ENCODE results near the gene TSPAN13. TPM values are rescaled to one million over a fixed set of nuclear protein-coding genes. Genes with fewer than 3 reads are reported as not detected.

The TSPAN13 gene
- total RNA-seq, 2 donors from 2014 or later: 1.5 to 6.4 TPM

- H3K4me1 ChIP-seq (ENCODE audit: control insufficient read depth in 1 of 2, low read depth in 2 of 2): no peaks in the 10 kb centered on the region
- no peaks in the 10 kb centered on the region for H3K36me3 ChIP-seq
- no peaks in the 10 kb centered on the region for H3K9me3 ChIP-seq
- DNase-seq (ENCODE audit: low spot score) (no peak), ATAC-seq (ENCODE audit: insufficient number of reproducible peaks, low FRiP score, low read depth) (no peak)
- H3K27ac ChIP-seq: no peak overlapping the region
- no peak for TF ChIP-seq CTCF (IDR thresholded peaks at IDR 0.05)
- H3K4me3 ChIP-seq: no peak overlapping the region
- no peaks in the 10 kb centered on the region for H3K27me3 ChIP-seq (replicated peaks; ENCODE audit: insufficient read depth)
Observed at GRCh38 chr7:16773884-16774283, 20.3 kb downstream of the TSPAN13 start.

GRCh38 chr7:16774294-16774693 is 20.7 kb downstream of the TSPAN13 start:
- no peaks in the 10 kb centered on the region for H3K9me3 ChIP-seq
- DNase-seq (ENCODE audit: low spot score) (no peak), ATAC-seq (ENCODE audit: insufficient number of reproducible peaks, low FRiP score, low read depth) (no peak)
- H3K4me3 ChIP-seq: no peak overlapping the region
- H3K27ac ChIP-seq: no peak overlapping the region
- no peaks in the 10 kb centered on the region for H3K36me3 ChIP-seq
- no peak for TF ChIP-seq CTCF (IDR thresholded peaks at IDR 0.05)
- H3K4me1 ChIP-seq (ENCODE audit: control insufficient read depth in 1 of 2, low read depth in 2 of 2): no peaks in the 10 kb centered on the region
- no peaks in the 10 kb centered on the region for H3K27me3 ChIP-seq (replicated peaks; ENCODE audit: insufficient read depth)

GRCh38 chr7:16774986-16775385 is 21.4 kb downstream of the TSPAN13 start:
- DNase-seq (ENCODE audit: low spot score) (no peak), ATAC-seq (ENCODE audit: insufficient number of reproducible peaks, low FRiP score, low read depth) (no peak)
- no peak overlapping the region for H3K4me3 ChIP-seq
- no peak overlapping the region for H3K27ac ChIP-seq
- H3K9me3 ChIP-seq: no peaks in the 10 kb centered on the region
- no peaks in the 10 kb centered on the region for H3K4me1 ChIP-seq (ENCODE audit: control insufficient read depth in 1 of 2, low read depth in 2 of 2)
- no peaks in the 10 kb centered on the region for H3K27me3 ChIP-seq (replicated peaks; ENCODE audit: insufficient read depth)
- TF ChIP-seq CTCF (IDR thresholded peaks at IDR 0.05): no peak
- H3K36me3 ChIP-seq: no peaks in the 10 kb centered on the region

- Histone ChIP-seq H3K27me3 (replicated peaks; ENCODE audit: insufficient read depth) (no peaks in the 10 kb centered on the region), H3K4me1 (ENCODE audit: control insufficient read depth in 1 of 2, low read depth in 2 of 2) (no peaks in the 10 kb centered on the region), H3K9me3 (no peaks in the 10 kb centered on the region), H3K4me3 (no peak overlapping the region), H3K27ac (no peak overlapping the region), H3K36me3 (no peaks in the 10 kb centered on the region)
- no peak for DNase-seq (ENCODE audit: low spot score)
- TF ChIP-seq CTCF (IDR thresholded peaks at IDR 0.05): no peak
- no peak for ATAC-seq (ENCODE audit: insufficient number of reproducible peaks, low FRiP score, low read depth)
Observed at GRCh38 chr7:16776053-16776452, 22.5 kb downstream of the TSPAN13 start.

- ATAC-seq (ENCODE audit: insufficient number of reproducible peaks, low FRiP score, low read depth) (no peak), DNase-seq (ENCODE audit: low spot score) (no peak)
- Histone ChIP-seq H3K27me3 (replicated peaks; ENCODE audit: insufficient read depth) (no peaks in the 10 kb centered on the region), H3K4me3 (no peak overlapping the region), H3K27ac (no peak overlapping the region), H3K36me3 (no peaks in the 10 kb centered on the region), H3K9me3 (no peaks in the 10 kb centered on the region), H3K4me1 (ENCODE audit: control insufficient read depth in 1 of 2, low read depth in 2 of 2) (no peaks in the 10 kb centered on the region)
- TF ChIP-seq CTCF (IDR thresholded peaks at IDR 0.05): no peak
Observed at GRCh38 chr7:16778476-16778875, 24.9 kb downstream of the TSPAN13 start.
